A673 (cell line): ENCODE measurements around the gene ITGA1. TPM values are rescaled to one million over a fixed set of nuclear protein-coding genes. Genes with fewer than 3 reads are reported as not detected.
A peak's percentile ranks its signal among the peaks of the same experiment; 100 is the strongest.

Source experiments
- BruUV-seq: library from RNA; stranded (reverse); fragments of 400-500 nt; replicated peaks from 2 replicates; lab custom pipeline; 2021; lab: Mats Ljungman, UMichigan
- CTCF ChIA-PET: fragments of 300-600 bp; sonication (Branson Sonifier 250); formaldehyde crosslinking; loops from one replicate; lab custom pipeline; 2022; ENCODE audit warnings: antibody characterized with exemption; lab: Charles Lee
- POLR2A ChIA-PET: fragments of 300-600 bp; sonication (Branson Sonifier 250); formaldehyde crosslinking; loops from one replicate; lab custom pipeline; 2022; ENCODE audit warnings: antibody characterized with exemption; ENCODE audit not compliant: low non-redundant PET; lab: Charles Lee
- DNase-seq: peaks from one replicate; pipeline ENCODE4 v3.0.0-alpha.2; 2015; ENCODE audit warnings: low spot score
- H3K27ac ChIP-seq: fragments of 200-600 bp; sonication (generic); 2 replicates; pipeline ENCODE4 v1.5.1; 2016; ENCODE audit warnings: mixed run types, low read depth, mild to moderate bottlenecking, mixed read lengths, antibody characterized with exemption, low read length; ENCODE audit not compliant: poor library complexity, severe bottlenecking
- H3K27me3 ChIP-seq: fragments of 200-600 bp; sonication (generic); replicated peaks from 2 replicates; pipeline ENCODE4 v1.6.1; 2017; ENCODE audit warnings: mixed run types, low read depth, mild to moderate bottlenecking, mixed read lengths, antibody characterized with exemption, low read length; ENCODE audit not compliant: insufficient read depth, poor library complexity
- H3K36me3 ChIP-seq: fragments of 200-600 bp; sonication (generic); 2 replicates; pipeline ENCODE4 v1.6.1; 2016; ENCODE audit warnings: mixed run types, mild to moderate bottlenecking, mixed read lengths, antibody characterized with exemption, low read length; ENCODE audit not compliant: insufficient read depth, poor library complexity, severe bottlenecking
- H3K4me1 ChIP-seq: fragments of 200-600 bp; sonication (generic); 2 replicates; pipeline ENCODE4 v1.6.1; 2017; ENCODE audit warnings: mixed run types, mild to moderate bottlenecking, mixed read lengths, antibody characterized with exemption, low read length; ENCODE audit not compliant: insufficient read depth, poor library complexity, severe bottlenecking
- H3K4me3 ChIP-seq: fragments of 200-600 bp; sonication (generic); 2 replicates; pipeline ENCODE4 v1.5.1; 2016; ENCODE audit warnings: low read depth, mixed run types, mild to moderate bottlenecking, mixed read lengths, low read length; ENCODE audit not compliant: poor library complexity, severe bottlenecking
- H3K9me3 ChIP-seq: fragments of 200-600 bp; sonication (generic); 2 replicates; pipeline ENCODE4 v1.6.1; 2016; ENCODE audit warnings: mixed run types, low read depth, mild to moderate bottlenecking, mixed read lengths, antibody characterized with exemption, low read length; ENCODE audit not compliant: poor library complexity, severe bottlenecking
- EZH2 ChIP-seq: fragments of 200-600 bp; sonication (generic); IDR thresholded peaks from 2 replicates; pipeline ENCODE4 v1.6.1; 2017; ENCODE audit warnings: borderline replicate concordance, low read depth, mild to moderate bottlenecking, mixed read lengths, antibody characterized with exemption, low read length; ENCODE audit not compliant: poor library complexity, severe bottlenecking
- intact Hi-C: fragments of 100-400 bp; cut with micrococcal nuclease; formaldehyde crosslinking; loops from one replicate; pipeline ENCODE4 v1.10.0; 2022; ENCODE audit not compliant: unreplicated experiment
- total RNA-seq: library from RNA; stranded (reverse); gene quantifications from 2 replicates; pipeline ENCODE4 v1.2.3, GENCODE V29; 2021
- TF ChIP-seq, protein P1 (sequence below): fragments of 300-800, 200-600 bp; sonication (generic); conservative IDR thresholded peaks from 2 replicates; pipeline ENCODE4 v1.5.1; 2017; ENCODE audit warnings: low read depth, mild to moderate bottlenecking, antibody characterized with exemption, low read length, moderate library complexity, mixed read lengths

The ITGA1 gene
- total RNA-seq, 1 experiment from 2014 or later: 8.1 TPM

DNA sequence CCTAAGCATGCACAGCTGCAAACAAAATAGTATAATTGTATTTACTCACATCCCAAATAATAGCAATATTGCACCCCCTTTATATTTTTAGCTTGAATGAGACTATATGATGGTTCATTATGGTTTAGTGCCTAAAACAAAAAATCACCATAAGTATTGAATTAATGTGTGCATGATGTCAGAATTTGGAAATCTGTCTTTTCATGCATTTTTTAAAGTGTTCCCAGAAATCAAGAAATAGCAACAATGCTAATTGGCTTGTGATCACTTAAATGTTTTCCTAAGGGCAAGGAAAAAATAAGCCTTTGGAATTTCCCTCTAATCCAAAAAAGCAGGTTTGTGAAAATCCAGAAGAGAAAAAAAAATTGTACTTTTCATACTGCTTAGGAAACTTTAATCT lies 150.5 kb downstream of the ITGA1 start:
- intact Hi-C loops: no loop called here
- H3K36me3 ChIP-seq: no peaks in the 10 kb centered on the region
- H3K4me3 ChIP-seq: no peak overlapping the region
- no peaks in the 10 kb centered on the region for H3K27me3 ChIP-seq
- peaks cover 12% of the 10 kb centered on the region for H3K4me1 ChIP-seq
- no peak for DNase-seq
- POLR2A ChIA-PET: no interaction called here
- no TSS peak for BruUV-seq
- TF ChIP-seq, protein P1, sequence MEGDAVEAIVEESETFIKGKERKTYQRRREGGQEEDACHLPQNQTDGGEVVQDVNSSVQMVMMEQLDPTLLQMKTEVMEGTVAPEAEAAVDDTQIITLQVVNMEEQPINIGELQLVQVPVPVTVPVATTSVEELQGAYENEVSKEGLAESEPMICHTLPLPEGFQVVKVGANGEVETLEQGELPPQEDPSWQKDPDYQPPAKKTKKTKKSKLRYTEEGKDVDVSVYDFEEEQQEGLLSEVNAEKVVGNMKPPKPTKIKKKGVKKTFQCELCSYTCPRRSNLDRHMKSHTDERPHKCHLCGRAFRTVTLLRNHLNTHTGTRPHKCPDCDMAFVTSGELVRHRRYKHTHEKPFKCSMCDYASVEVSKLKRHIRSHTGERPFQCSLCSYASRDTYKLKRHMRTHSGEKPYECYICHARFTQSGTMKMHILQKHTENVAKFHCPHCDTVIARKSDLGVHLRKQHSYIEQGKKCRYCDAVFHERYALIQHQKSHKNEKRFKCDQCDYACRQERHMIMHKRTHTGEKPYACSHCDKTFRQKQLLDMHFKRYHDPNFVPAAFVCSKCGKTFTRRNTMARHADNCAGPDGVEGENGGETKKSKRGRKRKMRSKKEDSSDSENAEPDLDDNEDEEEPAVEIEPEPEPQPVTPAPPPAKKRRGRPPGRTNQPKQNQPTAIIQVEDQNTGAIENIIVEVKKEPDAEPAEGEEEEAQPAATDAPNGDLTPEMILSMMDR: no peak
- no peak for TF ChIP-seq EZH2
- no peak overlapping the region for H3K27ac ChIP-seq
- CTCF ChIA-PET: no interaction called here
- no peaks in the 10 kb centered on the region for H3K9me3 ChIP-seq

DNA sequence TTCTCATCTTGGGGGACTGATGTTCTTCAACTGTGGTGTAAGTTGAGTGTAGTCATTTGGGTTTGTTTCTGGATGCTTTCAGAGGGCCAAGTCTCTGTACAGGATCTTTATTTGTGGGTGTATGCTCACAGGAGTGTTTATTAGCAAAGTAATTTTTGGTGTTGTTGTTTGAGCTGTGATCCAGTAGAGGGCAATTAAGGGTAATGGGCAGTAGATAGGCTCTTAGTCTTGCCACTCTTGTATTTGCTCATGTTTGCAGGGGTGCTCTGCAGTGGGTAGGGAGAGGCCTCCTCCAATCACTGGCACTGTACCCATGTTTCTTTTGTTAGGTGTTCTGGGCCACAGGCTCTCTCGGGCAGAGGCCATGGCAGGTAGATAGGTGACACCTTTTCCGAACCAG lies 155.6 kb downstream of the ITGA1 start:
- Histone ChIP-seq H3K4me3 (no peak overlapping the region), H3K27ac (no peak overlapping the region), H3K9me3 (no peaks in the 10 kb centered on the region), H3K27me3 (no peaks in the 10 kb centered on the region), H3K4me1 (peaks cover 15% of the 10 kb centered on the region), H3K36me3 (no peaks in the 10 kb centered on the region)
- TF ChIP-seq, protein P1: 0 out of 2 replicates have a peak, but pooled peaks have one; percentile 18
- TF ChIP-seq EZH2: no peak
- ChIA-PET POLR2A (no interaction called here), CTCF (no interaction called here)
- intact Hi-C loops: loop anchor here (10.0 kb wide), 1 partner anchor 1282 kb away; no protein-coding TSS in a partner anchor
- no TSS peak for BruUV-seq
- no peak for DNase-seq

DNA sequence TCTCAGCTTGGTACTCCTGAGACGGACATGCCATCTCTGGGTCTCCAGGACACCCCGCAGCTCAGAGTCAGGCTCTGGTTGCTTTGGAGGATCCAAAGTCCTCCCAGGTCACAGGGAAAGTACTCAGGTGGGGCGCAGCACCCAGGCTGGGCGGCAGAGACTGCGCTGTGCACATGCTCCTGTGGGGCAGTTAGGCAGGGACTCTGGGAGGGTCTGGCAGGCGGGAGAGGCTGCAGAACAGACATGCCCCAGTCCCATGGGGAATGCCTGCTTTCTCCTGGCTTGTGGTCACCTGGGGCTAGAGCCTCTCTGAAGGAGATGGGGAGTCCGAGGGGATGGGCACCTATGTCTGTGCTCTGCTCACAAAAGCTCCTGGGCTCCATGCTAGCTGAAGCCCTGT lies 156.1 kb downstream of the ITGA1 start:
- intact Hi-C loops: loop anchor here (10.0 kb wide), 1 partner anchor 1281 kb away; no protein-coding TSS in a partner anchor
- TF ChIP-seq, protein P1: no peak
- no peak for TF ChIP-seq EZH2
- Histone ChIP-seq H3K36me3 (no peaks in the 10 kb centered on the region), H3K27me3 (no peaks in the 10 kb centered on the region), H3K4me1 (peaks cover 15% of the 10 kb centered on the region), H3K4me3 (no peak overlapping the region), H3K9me3 (no peaks in the 10 kb centered on the region), H3K27ac (no peak overlapping the region)
- ChIA-PET CTCF (no interaction called here), POLR2A (no interaction called here)
- no peak for DNase-seq
- no TSS peak for BruUV-seq
